ENCODE data around the gene ROR2.

The ROR2 gene

DNA sequence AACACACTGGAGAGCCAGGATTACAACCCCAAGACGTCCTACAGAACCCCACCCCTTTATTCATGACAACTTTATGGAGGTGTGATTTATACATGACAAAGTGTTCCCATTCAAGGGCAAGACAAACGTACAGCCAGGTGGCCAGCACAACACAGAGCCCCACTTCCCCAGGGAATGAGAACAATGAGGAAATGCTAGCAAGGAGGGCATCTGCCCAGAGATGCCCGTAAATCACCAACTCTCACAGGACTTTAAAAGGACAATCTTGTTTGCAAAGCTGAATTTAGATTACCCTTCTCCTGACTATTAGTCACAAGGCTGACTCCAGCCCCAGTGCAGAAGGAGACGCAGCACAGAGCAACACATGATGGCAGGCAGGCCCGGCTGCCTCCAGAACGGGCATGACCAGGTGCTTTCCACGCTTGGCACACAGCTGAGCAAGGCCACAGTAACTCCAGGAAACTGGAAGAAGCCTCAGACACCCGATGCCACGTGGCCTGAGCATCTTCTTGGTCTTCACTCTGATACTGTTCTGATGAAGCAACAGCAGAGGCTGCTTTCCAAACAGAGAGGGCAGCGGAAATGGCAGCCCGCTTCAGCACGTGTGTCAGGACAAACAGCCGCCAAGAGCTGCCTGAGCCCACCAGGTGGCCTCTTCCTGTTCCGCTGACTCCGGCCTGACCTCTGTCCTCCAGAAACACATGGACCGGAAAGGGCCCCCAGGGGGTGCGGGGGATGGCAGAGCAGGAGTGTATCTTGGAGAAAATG is 51.4 kb downstream of the ROR2 start:
- CTCF ChIA-PET = no interaction called here
- POLR2A ChIA-PET = no interaction called here
- no peak for TF ChIP-seq FOXK2 (IDR thresholded peaks at IDR 0.05)
- TF ChIP-seq SP1 (IDR thresholded peaks at IDR 0.05) = no peak
- TF ChIP-seq ZNF384 (IDR thresholded peaks at IDR 0.05) = no peak
- no peak for TF ChIP-seq SUZ12 (IDR thresholded peaks at IDR 0.05)
- TF ChIP-seq FOXM1 (IDR thresholded peaks at IDR 0.05; ENCODE audit: borderline replicate concordance) = no peak
- TF ChIP-seq, protein P1, sequence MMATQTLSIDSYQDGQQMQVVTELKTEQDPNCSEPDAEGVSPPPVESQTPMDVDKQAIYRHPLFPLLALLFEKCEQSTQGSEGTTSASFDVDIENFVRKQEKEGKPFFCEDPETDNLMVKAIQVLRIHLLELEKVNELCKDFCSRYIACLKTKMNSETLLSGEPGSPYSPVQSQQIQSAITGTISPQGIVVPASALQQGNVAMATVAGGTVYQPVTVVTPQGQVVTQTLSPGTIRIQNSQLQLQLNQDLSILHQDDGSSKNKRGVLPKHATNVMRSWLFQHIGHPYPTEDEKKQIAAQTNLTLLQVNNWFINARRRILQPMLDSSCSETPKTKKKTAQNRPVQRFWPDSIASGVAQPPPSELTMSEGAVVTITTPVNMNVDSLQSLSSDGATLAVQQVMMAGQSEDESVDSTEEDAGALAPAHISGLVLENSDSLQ (IDR thresholded peaks at IDR 0.05) = peak; percentile 74
- TF ChIP-seq HDGF (IDR thresholded peaks at IDR 0.05; ENCODE audit: borderline replicate concordance) = no peak
- peak; percentile 55 for TF ChIP-seq L3MBTL2 (conservative IDR thresholded peaks at IDR 0.05)
- TF ChIP-seq LEF1 (IDR thresholded peaks at IDR 0.05; ENCODE audit: borderline replicate concordance) = no peak
- no peak for TF ChIP-seq NFRKB (IDR thresholded peaks at IDR 0.05)
- TF ChIP-seq FOXA1 (IDR thresholded peaks at IDR 0.05) = no peak
- TF ChIP-seq ARNT (IDR thresholded peaks at IDR 0.05) = no peak
- TF ChIP-seq CTBP1 (IDR thresholded peaks at IDR 0.05; ENCODE audit: borderline replicate concordance) = no peak
- TF ChIP-seq BHLHE40 (IDR thresholded peaks at IDR 0.05; ENCODE audit: borderline replicate concordance) = no peak
- DNase-seq (ENCODE audit: extremely low spot score) = no peak

DNA sequence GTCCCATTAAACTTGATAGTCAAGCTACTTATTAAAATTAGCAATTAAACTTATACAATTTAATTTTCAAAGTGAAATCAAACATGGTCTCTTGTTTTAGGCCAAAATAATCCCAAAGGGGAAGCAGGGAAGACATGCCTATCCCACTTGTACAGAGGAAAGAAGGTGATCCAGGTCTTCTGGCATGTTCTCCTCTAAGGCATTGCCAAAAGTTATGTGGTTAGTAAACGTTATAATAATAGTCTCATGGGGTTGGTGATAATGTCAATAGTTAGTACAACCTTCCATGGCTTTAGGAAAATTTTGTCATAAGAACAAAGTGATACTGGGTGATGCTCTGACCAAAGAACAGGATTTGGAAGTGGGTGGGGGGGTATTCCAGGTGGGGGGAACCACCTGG is 52.8 kb downstream of the ROR2 start:
- no peak for TF ChIP-seq FOXK2 (IDR thresholded peaks at IDR 0.05)
- TF ChIP-seq SP1 (IDR thresholded peaks at IDR 0.05) = no peak
- TF ChIP-seq ZNF384 (IDR thresholded peaks at IDR 0.05) = no peak
- no peak for TF ChIP-seq ELF4 (IDR thresholded peaks at IDR 0.05)
- TF ChIP-seq SUZ12 (IDR thresholded peaks at IDR 0.05) = no peak
- no peak for TF ChIP-seq TARDBP (IDR thresholded peaks at IDR 0.05)
- TF ChIP-seq L3MBTL2 (conservative IDR thresholded peaks at IDR 0.05) = no peak
- no peak for TF ChIP-seq FOXA1 (IDR thresholded peaks at IDR 0.05)
- TF ChIP-seq LEF1 (IDR thresholded peaks at IDR 0.05; ENCODE audit: borderline replicate concordance) = no peak
- TF ChIP-seq, protein P1 (IDR thresholded peaks at IDR 0.05) = no peak
- POLR2A ChIA-PET = interaction anchor here (1.0 kb wide), 1 partner anchor 9 kb away, joined by 3 read pairs; no protein-coding TSS in a partner anchor
- CTCF ChIA-PET = no interaction called here
- DNase-seq (ENCODE audit: extremely low spot score) = no peak

DNA sequence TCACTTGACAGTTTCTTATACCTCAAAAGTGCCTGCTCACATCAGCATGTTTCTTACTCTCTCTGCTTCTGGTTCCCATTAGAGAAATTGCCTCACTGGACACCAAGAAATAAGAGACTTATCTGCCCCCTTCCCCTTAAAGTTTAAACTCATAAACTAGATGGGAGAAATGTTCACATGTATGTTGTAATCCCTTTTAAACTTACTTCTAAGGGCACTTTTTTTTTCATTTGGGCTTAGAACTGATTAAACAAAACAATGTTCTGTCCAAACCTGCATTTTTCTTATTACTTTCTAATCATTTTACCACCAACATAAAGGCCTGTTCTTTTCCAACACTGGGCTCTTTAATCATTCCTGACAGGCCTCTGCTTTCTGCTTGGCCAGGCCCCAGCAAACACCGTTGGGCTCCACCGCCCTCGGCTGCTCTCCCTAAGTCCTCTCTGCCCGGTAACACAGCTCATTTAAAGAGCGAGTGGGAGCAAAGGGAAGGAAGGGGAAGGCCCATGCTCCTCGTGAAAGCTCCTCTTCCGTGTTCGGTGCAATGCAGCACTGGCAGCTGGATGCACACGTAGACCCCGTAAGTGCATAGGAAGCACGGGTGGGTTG is 53.4 kb downstream of the ROR2 start:
- ChIA-PET CTCF (no interaction called here), POLR2A (interaction anchor here (1.0 kb wide), 1 partner anchor 9 kb away, joined by 3 read pairs; no protein-coding TSS in a partner anchor)
- no peak for TF ChIP-seq L3MBTL2 (conservative IDR thresholded peaks at IDR 0.05)
- TF ChIP-seq, protein P1 (IDR thresholded peaks at IDR 0.05) = peak; percentile 92
- DNase-seq (ENCODE audit: extremely low spot score) = peak; percentile 41

DNA sequence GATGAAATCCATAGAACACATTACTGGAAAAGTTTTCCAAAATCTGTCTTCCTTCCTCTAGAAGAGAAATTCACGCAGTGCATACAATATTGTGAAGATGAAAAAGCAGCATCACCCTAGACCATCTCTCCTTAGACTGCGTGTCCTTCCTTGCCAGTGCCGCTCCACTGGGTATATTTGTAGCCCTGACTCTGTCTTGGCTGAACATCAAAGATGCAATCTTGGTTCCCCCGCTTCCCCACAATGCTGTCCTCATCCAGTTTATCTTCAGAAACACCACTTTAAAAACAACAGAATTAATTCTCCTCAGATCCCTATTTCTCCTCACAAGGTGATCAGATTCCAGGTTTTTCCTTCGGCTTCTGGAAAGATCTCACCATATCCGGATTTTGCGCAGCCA is 53.9 kb downstream of the ROR2 start:
- TF ChIP-seq LEF1 (IDR thresholded peaks at IDR 0.05; ENCODE audit: borderline replicate concordance) (no peak), ARNT (IDR thresholded peaks at IDR 0.05) (no peak), BHLHE40 (IDR thresholded peaks at IDR 0.05; ENCODE audit: borderline replicate concordance) (no peak), L3MBTL2 (conservative IDR thresholded peaks at IDR 0.05) (no peak), NFRKB (IDR thresholded peaks at IDR 0.05) (no peak)
- ChIA-PET CTCF (no interaction called here), POLR2A (interaction anchor here (1.0 kb wide), 1 partner anchor 10 kb away, joined by 3 read pairs; no protein-coding TSS in a partner anchor)
- DNase-seq (ENCODE audit: extremely low spot score) = no peak

DNA sequence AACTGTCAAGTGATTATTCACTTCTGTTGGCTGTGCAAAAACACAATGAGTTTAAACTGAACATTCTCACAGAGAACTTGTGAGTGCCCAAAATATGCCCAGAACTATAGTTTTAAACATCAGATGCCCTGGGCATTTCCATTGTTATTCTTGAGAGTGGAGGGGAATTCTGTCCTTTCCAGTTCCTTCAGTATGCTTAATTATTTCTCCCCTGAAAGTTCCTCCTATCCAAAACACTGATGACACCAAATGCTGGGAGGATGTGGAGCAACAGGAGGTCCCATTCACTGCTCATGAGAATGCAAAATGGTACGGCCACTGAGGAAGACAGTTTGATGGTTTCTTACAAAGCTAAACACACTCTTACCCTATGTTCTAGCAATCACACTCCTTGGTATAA is 55.5 kb downstream of the ROR2 start:
- no peak for TF ChIP-seq LEF1 (IDR thresholded peaks at IDR 0.05; ENCODE audit: borderline replicate concordance)
- ChIA-PET POLR2A (no interaction called here), CTCF (no interaction called here)
- DNase-seq (ENCODE audit: extremely low spot score) = no peak

DNA sequence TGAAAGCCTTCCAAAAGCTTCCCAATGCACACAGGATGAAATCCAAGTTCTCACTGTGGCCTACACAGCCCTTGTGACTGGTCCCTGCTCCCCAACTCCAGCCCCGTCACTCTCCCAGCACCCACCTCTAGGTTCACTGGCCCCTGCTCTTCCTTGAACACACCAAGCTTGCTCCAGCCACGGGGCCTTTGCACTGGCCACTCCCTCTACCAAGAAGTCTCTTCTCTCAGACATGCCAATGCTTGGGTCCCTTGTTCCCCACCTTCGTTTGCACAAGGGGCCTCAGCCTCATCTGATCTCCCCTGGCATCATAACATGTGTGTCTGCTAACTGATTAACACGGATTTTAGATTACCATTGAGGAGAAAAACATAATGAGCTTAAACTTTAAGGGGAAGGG is 56.0 kb downstream of the ROR2 start:
- TF ChIP-seq HDGF (IDR thresholded peaks at IDR 0.05; ENCODE audit: borderline replicate concordance) (no peak), NFRKB (IDR thresholded peaks at IDR 0.05) (no peak), SP1 (IDR thresholded peaks at IDR 0.05) (no peak), ZNF384 (IDR thresholded peaks at IDR 0.05) (no peak), LEF1 (IDR thresholded peaks at IDR 0.05; ENCODE audit: borderline replicate concordance) (no peak), L3MBTL2 (conservative IDR thresholded peaks at IDR 0.05) (no peak), CTBP1 (IDR thresholded peaks at IDR 0.05; ENCODE audit: borderline replicate concordance) (no peak), ARNT (IDR thresholded peaks at IDR 0.05) (no peak), TARDBP (IDR thresholded peaks at IDR 0.05) (no peak)
- TF ChIP-seq, protein P1 (IDR thresholded peaks at IDR 0.05) = no peak
- ChIA-PET CTCF (no interaction called here), POLR2A (no interaction called here)
- DNase-seq (ENCODE audit: extremely low spot score) = no peak

All from HEK293T (cell line).